ENCODE results near the gene ADAM15.

ADAM15 gene

DNA sequence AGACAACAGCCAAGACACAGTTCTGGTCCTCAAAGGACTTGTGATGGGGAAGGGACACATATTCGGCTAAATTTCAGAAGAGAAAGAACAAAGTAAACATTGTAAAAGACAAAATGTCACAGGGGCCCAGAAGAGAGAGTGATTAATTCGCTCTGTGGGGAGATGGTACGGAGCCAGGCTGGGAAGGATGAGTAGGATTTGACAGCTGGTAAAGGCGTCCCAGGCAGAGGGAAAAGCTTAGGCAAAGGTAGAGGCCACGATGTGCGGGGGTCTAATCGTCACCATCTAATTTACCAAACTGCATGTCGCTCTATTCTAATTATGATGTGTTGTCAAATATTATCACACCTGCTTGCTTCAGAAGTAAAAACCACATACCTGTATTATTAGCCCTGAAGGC is 59.3 kb downstream of the ADAM15 start:
- TF ChIP-seq, protein P1, sequence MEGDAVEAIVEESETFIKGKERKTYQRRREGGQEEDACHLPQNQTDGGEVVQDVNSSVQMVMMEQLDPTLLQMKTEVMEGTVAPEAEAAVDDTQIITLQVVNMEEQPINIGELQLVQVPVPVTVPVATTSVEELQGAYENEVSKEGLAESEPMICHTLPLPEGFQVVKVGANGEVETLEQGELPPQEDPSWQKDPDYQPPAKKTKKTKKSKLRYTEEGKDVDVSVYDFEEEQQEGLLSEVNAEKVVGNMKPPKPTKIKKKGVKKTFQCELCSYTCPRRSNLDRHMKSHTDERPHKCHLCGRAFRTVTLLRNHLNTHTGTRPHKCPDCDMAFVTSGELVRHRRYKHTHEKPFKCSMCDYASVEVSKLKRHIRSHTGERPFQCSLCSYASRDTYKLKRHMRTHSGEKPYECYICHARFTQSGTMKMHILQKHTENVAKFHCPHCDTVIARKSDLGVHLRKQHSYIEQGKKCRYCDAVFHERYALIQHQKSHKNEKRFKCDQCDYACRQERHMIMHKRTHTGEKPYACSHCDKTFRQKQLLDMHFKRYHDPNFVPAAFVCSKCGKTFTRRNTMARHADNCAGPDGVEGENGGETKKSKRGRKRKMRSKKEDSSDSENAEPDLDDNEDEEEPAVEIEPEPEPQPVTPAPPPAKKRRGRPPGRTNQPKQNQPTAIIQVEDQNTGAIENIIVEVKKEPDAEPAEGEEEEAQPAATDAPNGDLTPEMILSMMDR (IDR thresholded peaks at IDR 0.05; ENCODE audit: borderline replicate concordance, insufficient read depth, low read depth, low read length) = no peak
- H3K4me3 ChIP-seq (ENCODE audit: low read depth, low read length) = no peak overlapping the region

DNA sequence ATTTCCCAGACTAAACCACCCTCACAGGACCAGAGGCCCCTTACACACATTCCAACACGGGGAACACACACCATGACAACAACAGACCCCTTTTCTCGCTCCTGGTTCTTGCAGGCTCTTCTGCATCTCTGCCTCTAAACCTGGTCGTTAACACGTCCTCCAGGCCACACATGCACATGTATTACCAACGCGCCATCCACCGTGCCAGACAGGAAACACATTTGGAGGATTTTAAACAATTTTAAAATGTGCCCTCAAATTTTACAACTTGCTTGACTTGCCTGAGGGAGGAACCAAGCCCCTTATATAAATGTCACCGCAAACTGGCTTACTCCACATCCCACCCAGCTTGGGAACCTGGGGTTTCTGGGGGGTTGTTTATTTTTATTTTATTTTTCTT is 59.7 kb downstream of the ADAM15 start:
- TF ChIP-seq, protein P1 (IDR thresholded peaks at IDR 0.05; ENCODE audit: borderline replicate concordance, insufficient read depth, low read depth, low read length) = no peak
- H3K4me3 ChIP-seq (ENCODE audit: low read depth, low read length) = no peak overlapping the region
